HPDE6-E6E7 (cell line): ENCODE data around the gene WDFY4.

ENCODE experiments used
- DNase-seq: peaks from one replicate; pipeline ENCODE4 v3.0.0; 2011; ENCODE audit warnings: missing footprints; ENCODE audit errors: extremely low spot score

Gene WDFY4

DNA sequence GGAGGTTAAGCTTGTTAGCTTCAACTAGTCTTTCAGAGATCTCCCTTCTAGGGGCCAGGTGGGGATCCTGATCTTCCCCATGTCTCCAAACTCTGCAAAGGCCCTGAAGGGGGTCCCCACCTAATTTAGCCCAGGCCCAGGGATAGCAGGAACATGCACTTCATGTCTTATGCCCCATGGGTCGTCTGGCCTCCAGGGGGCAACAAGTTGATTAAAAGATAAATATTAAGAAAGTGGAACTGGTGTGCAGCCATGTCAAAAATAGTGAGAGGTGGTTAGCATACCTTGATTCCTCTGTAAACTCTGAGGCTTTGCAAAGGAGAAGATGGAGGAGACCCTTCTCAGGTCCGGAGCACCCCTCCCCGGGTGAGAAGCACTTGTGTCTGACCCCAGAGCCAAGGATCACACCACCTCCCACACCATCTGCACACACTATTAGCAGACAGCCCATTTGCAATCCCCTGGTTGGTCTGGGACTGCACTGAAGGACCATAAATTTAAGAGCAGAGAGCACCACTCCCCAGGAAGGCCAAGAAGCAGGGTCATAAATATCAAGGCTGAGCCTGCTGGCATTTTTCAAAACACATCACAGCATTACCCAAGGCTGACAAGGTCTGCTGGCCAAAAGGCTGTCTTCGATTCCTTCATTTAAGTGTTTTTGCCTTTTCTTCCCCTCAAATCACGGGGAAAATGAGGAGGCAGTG lies 299.1 kb downstream of the WDFY4 start:
- no peak for DNase-seq

DNA sequence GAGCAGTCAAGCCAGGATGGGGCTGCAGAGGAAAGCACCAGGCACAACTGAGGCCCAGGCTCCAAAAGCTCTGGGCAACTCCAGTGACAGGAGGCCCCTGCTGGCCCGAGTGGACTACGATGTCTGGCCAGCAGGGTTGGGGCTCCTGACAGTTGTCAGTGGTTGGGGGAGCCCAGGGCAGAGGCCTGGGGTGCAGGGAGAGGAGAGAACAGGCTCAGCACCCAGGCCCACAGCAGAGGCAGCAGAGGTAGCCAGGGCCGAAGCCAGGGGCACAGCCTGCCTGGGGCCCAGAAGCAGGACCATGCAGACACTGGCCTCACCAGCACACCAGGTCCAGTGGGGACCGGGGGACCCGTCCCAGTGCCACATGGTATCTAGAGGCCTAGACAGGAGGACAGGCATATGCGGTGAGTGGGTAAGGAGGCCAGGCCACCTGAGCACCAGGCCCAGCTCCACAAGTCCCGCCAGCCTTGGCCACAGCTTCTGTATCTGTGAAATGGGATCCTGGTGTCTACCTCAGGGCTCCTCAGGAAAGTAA lies 301.0 kb downstream of the WDFY4 start:
- no peak for DNase-seq

DNA sequence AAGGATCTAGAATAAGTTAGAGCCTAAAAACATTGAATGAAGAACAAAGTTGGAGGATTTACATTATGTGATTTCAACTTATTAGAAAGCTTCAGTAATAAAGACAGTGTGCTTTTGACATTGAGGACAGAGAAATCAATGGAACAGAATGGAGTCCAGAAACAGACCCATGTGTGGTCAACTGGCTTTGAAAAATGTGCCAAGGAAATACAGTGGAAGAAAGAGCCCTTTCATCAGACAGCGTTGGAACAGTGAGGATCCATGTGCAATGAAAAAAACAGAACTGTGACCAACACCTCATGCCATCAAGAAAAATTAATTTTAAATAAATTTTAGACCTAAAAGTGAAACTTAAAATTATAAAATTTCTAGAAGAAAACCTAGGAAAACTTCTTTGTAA lies 305.6 kb downstream of the WDFY4 start:
- no peak for DNase-seq

DNA sequence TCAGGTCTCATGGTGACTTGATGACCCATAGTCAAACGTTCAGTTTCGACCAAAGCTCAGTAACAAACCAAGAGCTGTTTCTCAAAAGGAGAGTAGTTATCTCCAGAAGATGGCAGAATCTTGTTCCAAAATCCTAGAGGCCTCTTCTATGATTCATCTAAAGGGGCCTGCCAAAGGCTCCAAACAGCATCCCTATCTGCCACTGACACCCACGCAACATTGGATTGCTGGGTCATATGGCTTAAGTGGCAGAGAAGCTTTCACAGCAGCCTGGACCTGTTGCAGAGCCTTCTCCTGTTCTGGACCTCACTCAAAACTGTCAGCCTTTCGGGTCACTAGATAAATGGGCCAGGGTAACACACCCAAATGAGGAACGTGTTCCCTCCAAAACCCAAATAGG lies 309.0 kb downstream of the WDFY4 start:
- DNase-seq: no peak

DNA sequence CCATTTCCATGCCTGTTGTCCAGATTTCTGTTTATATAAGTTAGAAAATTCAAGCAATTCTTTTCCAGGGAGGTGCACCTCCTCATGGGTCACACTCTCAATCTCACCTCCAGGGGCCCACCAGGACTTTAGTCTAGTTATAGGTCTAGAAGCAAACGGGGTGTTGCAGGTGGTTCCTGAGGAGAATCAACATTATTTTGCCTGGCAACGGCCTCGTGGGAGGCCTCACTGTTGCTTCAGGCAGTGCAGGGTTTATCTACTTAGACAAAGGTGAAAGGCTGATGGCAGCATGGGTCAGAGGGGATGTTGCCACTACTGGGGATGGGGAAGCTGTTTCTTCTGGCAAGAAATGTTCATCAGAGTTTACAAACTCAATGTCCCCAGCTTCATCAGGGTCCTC lies 311.7 kb downstream of the WDFY4 start:
- no peak for DNase-seq

DNA sequence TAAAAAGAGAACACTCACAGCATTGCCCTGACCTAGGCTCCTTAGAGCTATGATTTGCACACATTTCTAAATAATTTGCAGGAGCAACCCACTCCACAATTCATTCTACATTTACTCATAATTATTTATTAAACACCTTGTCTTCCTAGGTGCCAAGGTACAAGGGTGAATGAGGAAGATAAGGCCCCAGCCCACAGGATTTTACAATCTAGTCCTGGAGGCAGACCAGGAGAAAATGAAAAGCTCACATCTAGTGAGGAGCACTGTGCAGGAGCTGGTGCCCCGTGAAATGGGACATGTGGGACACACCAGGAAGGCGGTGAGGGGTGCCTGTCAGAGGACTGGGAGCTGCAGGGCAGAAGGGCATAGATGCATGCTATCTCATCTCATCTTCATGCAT lies 314.7 kb downstream of the WDFY4 start:
- DNase-seq: no peak

DNA sequence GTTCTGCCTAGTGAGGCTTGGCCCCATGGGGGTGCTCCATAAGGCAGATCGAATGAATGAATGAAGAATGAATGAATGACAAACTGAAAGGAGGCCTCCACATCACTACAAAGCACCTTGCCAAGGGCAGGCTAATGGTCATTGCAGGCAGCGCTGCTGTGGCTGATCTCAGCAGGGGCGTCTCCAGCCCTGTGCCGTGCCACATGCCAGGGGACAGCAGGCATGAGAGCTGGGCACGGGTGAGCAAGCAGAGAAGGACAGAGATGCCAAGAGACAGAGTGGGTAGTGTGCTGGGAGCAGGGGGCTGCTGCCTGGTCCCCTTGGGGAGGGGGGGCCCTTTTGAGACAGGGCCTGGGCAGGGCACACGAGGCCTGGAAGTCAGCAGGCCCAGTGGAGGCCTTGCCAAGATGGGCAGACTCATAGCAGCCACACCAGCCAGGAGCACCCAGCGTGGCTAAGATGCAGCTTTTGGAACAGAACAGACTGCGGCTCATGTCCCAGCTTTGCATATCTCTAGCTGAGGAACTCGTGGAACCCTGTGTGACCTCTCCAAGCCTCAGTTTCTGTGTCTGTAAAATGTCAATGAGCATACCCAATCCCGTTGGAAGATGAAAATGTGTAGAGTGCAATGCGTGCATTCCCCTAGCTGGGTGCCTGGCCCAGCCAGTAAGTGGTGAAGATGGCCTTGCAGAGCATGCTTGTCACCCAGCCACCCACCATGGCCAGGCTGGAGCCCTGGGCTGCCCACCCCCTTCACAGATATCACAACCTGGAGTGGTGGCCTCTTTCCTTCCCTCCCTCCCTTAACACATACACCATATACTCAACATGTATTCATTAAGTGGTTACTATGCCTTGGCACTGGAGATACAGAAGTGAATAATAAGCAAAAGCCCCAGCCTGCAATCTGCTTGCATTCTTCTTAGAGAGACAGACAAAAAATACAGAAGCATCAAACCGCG lies 316.0 kb downstream of the WDFY4 start:
- DNase-seq: no peak

DNA sequence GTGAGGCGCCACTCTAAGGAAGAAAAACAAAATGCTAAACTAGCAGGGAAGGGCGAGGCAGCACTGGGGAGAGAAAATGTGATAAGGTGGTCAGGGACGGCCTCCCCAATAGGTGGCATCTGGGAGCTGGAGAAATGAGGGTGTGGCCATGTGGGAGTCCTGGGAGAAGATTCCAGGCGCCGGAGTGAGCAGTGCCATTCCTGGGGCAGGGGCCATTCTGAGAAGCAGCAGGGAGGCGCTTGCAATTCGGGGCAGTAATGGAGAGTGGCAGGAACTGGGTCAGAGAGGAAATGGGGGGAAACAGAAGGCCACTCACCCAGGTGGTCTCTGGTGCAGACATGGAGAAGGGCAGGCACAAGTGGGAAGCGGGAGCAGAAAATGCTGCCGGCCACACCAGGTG lies 316.7 kb downstream of the WDFY4 start:
- DNase-seq: no peak

DNA sequence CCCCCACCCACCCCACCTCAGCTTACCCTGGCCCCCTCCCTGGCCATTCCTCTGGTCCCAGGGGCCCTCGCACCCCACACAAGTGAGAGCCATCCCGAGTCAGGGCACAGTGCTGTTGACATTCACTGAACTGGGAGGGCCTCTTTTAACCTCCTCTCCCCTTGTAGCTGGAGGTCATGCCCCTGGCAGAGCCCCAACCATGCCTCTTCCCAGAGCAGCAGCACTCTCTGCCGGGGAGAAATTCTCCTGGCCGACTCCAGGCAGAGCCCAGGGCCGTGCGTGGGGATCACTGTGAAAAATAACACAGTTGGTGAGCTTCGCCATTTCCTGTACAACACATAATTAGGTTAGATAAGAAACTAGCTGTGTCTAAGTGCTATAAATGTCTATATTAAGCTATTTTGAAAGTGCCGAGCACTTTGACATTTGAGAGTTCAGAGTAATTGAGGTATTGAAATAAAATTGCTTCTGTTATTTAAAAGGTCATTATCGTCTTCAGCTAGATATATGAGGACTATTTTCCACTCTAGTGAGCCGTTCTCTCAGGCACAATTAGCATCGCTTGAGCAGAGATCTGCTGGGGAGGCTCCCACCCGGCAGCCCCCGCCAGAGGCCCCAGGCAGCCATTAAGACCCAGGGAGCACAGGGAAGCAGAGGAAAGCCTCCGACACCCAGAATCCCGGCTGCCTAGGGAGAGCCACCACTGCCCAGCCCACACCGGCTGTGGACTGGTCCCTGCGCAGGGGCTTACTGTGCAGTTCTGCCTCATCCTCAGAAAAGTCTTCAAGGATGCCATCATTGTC lies 317.4 kb downstream of the WDFY4 start:
- DNase-seq: no peak

DNA sequence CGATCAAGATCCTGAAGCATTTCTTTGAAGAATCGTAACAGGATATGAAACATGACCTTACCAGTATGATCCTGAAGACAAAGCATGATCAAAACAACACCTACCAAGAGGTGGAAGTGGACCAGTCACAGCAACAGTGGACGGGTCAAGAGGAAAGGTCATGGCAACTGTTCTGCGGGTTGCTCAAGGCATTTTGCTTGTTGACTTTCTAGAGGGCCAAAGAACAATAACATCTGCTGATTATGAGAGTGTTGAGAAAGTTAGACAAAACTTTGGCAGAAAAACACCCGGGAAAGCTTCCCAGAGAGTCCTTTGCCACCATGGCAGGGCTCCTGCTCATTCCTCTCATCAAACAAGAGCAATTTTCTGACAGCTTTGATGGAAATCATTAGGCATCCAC lies 320.6 kb downstream of the WDFY4 start:
- no peak for DNase-seq

DNA sequence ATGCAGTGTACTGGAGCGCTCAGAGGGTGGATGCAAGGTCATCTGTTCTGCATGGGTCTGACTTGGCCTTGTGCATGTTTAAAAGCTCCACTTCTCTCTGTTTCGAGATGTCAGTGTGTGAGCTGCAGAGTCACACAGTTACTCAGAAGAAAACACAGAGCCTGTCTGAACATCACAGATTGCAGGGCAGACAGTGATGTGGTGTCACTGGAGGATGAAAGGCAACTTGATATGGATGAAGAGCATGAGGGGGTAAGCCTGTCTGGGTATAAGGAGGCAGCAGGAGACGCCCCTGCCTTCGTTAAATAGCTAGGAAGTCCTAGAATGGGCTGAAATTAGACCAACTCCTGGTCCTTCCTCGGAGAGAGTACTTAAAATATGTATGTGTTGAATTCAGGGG lies 322.5 kb downstream of the WDFY4 start:
- DNase-seq: no peak

DNA sequence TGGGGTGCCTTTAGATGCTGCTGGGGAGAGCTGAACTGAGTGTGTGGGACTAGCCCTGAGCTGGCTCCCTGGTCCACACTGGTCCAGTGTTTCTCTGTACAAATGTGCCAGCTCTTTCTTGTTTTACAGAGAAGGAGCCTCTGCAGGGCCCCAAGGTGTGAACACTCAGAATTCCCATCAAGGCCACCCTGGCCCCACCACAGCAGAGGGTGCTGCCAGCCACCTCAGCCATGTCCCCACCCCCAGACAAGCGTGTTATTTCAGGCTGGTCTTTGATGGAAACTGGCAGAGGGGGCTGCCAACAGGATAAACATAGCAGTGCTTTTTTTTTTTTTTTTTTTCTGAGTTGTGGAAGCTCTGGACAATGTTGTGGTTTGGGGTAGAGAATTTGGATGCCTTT lies 323.4 kb downstream of the WDFY4 start:
- DNase-seq: no peak

DNA sequence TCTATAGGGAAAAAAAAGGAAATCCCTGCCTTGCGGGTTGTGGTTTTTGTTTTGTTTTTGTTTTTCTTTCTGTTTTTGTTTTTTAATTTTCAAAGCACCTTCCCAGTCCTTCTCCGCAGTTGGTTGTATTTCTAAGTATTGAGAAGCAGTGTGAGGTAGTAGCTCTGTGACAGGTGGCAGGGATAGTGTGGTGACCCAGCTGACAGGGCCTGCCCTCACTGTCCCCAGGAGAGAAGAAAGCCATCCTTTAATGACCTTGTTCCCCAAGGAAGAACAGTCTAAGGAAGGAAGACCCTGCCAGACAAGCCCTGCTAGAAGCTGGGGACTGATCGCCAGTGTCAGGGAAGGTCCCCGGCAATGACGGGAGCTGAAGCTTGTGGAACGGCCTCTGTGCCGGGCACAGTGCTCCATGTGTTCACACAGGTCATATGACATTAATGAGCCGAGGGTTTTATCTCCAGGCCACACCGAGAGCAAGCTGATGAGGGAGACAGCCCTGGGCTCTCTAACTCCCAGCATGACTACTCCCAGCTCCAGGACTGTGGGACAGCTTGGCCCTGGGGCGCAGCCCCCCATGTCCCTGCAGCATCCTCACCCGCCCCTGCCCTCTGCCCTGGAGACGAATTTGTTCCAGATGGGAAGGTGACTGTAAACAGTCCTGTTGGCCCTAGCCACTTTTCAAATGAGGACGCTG lies 324.0 kb downstream of the WDFY4 start:
- no peak for DNase-seq

DNA sequence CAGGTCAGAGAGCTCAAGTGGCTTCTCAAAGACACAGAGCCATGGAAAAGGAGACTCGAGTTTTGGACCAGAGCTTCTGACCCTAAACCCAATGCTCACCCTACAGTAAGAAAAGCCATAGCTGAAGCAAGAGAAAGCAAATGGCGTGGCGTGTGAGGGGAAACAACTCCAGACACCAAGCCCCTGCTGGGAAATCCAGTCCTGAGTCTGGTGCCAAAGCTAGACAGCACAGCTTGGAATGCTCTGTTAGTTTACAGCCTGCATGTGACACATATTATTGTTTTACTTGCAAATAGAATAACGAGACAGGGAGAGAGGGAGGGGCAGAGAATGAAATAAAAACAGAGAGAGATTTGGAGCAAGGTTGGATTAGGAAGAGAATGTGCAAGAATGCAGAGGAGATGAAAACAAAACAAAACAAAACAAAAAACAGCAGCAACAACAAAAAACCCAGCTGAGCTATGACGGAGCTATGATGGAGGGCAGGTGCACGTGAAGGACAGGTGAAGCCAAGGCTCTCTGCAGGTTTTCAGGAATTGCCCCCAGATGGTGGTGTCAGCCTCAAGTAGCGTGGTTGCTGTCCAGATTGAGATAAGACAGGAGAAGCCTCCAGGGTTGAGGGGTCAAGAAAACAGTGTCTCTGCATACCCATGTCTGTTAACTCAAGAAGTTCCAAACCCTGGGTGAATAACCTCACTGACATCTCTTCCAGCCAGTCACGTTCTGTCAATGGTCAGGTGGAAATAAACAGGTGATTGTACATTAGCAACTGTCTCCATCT lies 324.7 kb downstream of the WDFY4 start:
- DNase-seq: no peak

DNA sequence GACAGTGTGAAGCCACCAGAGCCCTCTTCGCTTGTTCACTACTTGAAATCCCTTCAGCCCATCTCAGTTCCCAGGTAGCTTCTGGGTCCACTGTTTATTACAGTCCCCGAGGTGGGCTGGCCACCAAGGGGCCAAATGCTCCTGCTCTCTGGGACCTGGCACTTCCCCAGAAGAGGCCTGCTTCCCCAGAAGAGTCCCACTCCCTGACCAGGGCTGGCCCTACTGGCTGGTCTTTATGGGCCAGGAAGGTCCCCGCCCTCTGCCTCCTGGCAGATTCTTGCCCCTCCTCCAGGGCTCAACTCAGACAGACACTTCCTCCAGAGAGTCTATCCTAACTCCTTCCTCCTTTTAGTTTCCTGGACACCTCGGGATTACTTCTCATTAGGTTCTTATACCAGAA lies 325.6 kb downstream of the WDFY4 start:
- DNase-seq: no peak

DNA sequence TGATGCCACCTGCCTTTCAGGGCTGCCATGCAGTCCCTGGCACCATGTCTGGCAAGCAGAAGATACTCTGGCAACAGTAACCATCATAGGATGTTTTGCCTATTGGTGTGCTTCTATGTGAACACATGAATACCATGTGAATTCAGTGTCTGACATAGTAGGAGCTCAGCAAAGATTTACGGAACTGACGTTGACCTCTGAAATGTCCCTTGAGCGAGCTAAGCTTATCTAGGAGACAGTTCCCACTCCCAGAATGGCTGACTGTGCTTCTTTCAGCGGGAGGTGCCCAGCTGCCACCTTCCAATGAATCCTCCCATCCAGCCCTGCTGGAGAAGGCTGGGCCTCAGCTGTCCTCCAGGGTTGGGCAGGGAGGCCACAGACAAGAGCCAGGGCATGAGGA lies 326.2 kb downstream of the WDFY4 start:
- DNase-seq: no peak

DNA sequence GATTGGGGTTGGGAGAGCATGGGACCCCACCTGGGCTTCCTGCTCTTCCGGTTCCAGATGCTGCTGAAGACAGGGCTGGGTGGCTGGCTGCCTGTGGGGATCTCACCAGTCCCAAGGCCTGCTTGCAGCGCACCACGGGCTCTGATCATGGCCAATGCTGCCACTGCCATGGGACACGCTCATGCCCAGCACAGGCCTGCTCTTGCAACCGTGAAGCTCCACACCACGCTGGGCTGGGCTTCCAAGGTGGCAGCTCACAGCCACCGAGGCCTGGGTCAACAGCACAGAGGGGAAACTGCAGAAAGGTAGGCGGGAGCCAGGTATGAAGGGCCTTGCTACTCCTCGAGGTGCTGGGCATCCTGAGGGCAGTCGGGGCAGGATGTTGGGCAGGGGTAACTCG lies 327.1 kb downstream of the WDFY4 start:
- DNase-seq: no peak

DNA sequence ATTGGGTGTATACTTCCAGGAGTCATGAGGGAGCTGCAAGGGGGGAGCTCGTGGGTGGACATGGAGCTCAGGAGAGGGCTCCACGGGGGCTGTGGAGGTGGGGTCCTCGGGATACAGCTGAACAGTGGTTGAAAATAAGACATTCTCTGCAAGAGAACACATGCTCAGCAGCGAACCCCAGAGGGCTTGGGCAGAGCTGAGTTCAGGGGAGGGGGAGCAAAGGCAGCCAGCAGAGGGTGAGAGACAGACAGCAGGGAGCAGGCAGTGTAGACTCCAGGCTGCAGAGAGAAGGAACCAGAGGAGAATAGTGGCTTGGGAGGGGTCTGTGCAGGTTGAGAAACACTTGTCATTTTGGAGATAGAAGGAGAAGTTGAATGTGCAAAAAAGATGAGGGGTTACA lies 327.9 kb downstream of the WDFY4 start:
- no peak for DNase-seq

DNA sequence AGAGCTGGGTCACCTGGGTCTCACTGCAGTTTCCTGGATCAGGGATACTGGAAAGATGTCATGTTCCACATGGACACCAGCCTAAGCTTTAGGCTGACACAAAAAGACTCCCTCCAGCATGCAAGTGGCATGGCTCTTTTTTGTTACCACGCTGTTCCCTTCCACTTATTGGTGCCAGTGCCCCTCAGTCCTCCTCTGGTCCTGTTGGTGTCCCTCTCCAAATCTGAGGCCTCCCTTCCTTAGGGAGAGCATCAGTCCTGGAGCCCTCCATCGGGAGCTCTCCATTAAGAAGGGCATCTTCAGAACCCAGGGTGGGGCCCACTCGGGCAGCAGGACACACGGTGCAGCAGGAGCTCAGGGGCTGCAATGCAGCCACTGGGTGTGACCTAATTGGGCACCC lies 331.0 kb downstream of the WDFY4 start:
- DNase-seq: no peak

DNA sequence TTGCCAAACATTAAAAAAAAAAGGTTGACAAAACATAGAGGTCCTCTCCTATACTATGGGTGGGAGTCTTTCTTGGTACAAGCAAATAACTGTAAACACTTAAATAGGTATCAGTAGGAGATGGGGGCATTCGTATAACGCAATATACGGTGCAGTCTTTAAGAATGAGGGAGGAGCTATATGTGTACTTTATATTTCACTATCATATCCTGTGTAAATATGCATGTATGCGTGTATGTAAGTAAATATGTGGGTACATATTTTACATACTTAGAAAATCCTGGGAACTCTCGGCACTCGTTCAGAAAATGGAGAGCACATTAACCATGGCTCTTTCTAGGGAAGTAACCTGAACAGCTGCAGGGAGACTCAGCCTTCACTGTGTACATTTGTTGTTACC lies 337.0 kb downstream of the WDFY4 start:
- DNase-seq: no peak

DNA sequence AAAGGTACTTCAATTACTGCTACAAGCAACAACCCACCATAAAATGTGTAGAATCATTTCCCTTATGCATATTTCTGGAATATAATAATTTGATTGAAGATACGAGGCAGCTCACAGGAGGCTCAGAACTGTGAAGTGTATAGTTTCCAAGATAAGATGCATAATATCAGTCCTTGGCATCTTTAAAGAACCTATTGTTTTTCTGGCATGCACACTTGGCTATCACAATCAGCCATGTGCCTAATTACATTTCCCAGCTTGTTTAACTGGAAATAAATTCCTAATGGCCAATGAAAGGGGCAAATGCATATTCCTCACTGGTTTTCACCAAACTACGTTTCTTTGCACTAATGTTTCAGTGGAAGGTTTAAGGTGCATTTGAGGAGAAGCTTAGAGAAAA lies 338.4 kb downstream of the WDFY4 start:
- DNase-seq: no peak
